Activated CD4-positive, alpha-beta T cell treated with anti-CD3 and anti-CD28 coated beads, Interleukin-2, amount 10 ng/mL, durations not matched to agents 7 days and 5 days (primary cell): Measurements from ENCODE around the gene HHIPL2. TPM values are rescaled to one million over a fixed set of nuclear protein-coding genes. Genes with fewer than 3 reads are reported as not detected.

Experiments used
- CTCF ChIA-PET: fragments of 350-600 bp; sonication (Branson Sonifier 250); formaldehyde crosslinking; loops from one replicate; lab custom pipeline; 2021; ENCODE audit warnings: antibody characterized with exemption; lab: Charles Lee
- POLR2A ChIA-PET: fragments of 350-600 bp; sonication (Branson Sonifier 250); formaldehyde crosslinking; loops from one replicate; lab custom pipeline; 2021; ENCODE audit warnings: antibody characterized with exemption; lab: Charles Lee
- DNase-seq: peaks from one replicate; pipeline ENCODE4 v3.0.0-alpha.2; 2020
- H3K27ac Mint-ChIP-seq: one replicate; pipeline ENCODE4 v1.8.0; 2021; ENCODE audit warnings: mild to moderate bottlenecking, moderate library complexity, mixed read lengths
- H3K27me3 Mint-ChIP-seq: one replicate; pipeline ENCODE4 v1.8.0; 2021; ENCODE audit warnings: mixed read lengths
- H3K36me3 Mint-ChIP-seq: one replicate; pipeline ENCODE4 v1.8.0; 2021; ENCODE audit warnings: low read depth, mixed read lengths
- H3K4me1 Mint-ChIP-seq: one replicate; pipeline ENCODE4 v1.8.0; 2021; ENCODE audit warnings: mixed read lengths
- H3K4me3 Mint-ChIP-seq: one replicate; pipeline ENCODE4 v1.8.0; 2021; ENCODE audit warnings: mild to moderate bottlenecking, moderate library complexity, mixed read lengths
- H3K9me3 Mint-ChIP-seq: one replicate; pipeline ENCODE4 v1.8.0; 2021; ENCODE audit warnings: mixed read lengths
- total RNA-seq, 2 experiments: library from RNA; stranded (reverse); gene quantifications; one replicate each; pipeline ENCODE4 v1.2.3, GENCODE V29; 2021

HHIPL2 gene
- total RNA-seq, 2 experiments from 2014 or later: 0.10 to 0.33 TPM

- H3K36me3 Mint-ChIP-seq: peaks cover 7% of the 10 kb centered on the region
- H3K27me3 Mint-ChIP-seq: no peaks in the 10 kb centered on the region
- H3K27ac Mint-ChIP-seq: no peak overlapping the region
- ChIA-PET CTCF (interaction anchor here (0.8 kb wide), 1 partner anchor 76 kb away, joined by 3 read pairs; no protein-coding TSS in a partner anchor), POLR2A (no interaction called here)
- DNase-seq: no peak
- no peaks in the 10 kb centered on the region for H3K4me1 Mint-ChIP-seq
- H3K9me3 Mint-ChIP-seq: no peaks in the 10 kb centered on the region
- no peak overlapping the region for H3K4me3 Mint-ChIP-seq
Observed at GRCh38 chr1:222557574-222557973, 9.7 kb upstream of the HHIPL2 start.

- Mint-ChIP-seq H3K27ac (no peak overlapping the region), H3K4me1 (no peaks in the 10 kb centered on the region), H3K4me3 (no peak overlapping the region), H3K9me3 (no peaks in the 10 kb centered on the region), H3K36me3 (peaks cover 7% of the 10 kb centered on the region), H3K27me3 (no peaks in the 10 kb centered on the region)
- DNase-seq: no peak
- POLR2A ChIA-PET: no interaction called here
- CTCF ChIA-PET: interaction anchor here (0.8 kb wide), 1 partner anchor 77 kb away, joined by 3 read pairs; no protein-coding TSS in a partner anchor
Observed at GRCh38 chr1:222557148-222557547, 9.2 kb upstream of the HHIPL2 start.

- ChIA-PET CTCF (no interaction called here), POLR2A (no interaction called here)
- Mint-ChIP-seq H3K27me3 (no peaks in the 10 kb centered on the region), H3K27ac (no peak overlapping the region), H3K4me1 (no peaks in the 10 kb centered on the region), H3K36me3 (peaks cover 5% of the 10 kb centered on the region), H3K4me3 (no peak overlapping the region), H3K9me3 (no peaks in the 10 kb centered on the region)
- no peak for DNase-seq
Observed at GRCh38 chr1:222555992-222556615, 8.2 kb upstream of the HHIPL2 start.

GRCh38 chr1:222554177-222554576 lies 6.3 kb upstream of the HHIPL2 start:
- Mint-ChIP-seq H3K27me3 (no peaks in the 10 kb centered on the region), H3K4me1 (no peaks in the 10 kb centered on the region), H3K9me3 (no peaks in the 10 kb centered on the region), H3K4me3 (no peak overlapping the region), H3K27ac (no peak overlapping the region), H3K36me3 (peaks cover 1% of the 10 kb centered on the region)
- POLR2A ChIA-PET: no interaction called here
- CTCF ChIA-PET: interaction anchor here (1.3 kb wide), 1 partner anchor 35 kb away, joined by 3 read pairs; the partner anchor contains the start of gene TAF1A
- DNase-seq: no peak

DNA sequence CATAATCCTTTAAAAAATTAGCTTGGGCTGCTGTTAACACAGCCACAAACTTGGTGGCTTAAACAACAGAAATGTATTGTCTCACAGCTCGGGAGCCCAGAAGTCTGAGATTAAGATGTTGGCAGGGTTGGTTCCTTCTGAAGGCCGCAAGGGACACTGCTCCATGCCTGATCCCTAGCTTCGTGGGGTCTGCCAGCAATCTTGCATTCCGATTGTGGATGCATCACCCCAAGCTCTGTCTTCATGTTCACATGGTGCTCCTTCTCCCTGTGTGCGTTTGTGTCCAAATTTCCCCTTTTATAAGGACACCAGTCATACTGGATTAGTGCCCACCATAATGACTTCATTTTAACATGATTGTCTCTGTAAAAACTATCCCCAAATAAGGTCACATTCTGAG lies 5.0 kb upstream of the HHIPL2 start:
- Mint-ChIP-seq H3K4me3 (no peak overlapping the region), H3K27me3 (no peaks in the 10 kb centered on the region), H3K36me3 (peaks cover 1% of the 10 kb centered on the region), H3K4me1 (no peaks in the 10 kb centered on the region), H3K27ac (no peak overlapping the region), H3K9me3 (no peaks in the 10 kb centered on the region)
- DNase-seq: no peak
- CTCF ChIA-PET: interaction anchor here (0.8 to 1.2 kb wide), 3 partner anchors 9 to 67 kb away, joined by 3 to 5 read pairs (median 3); no protein-coding TSS in a partner anchor
- POLR2A ChIA-PET: no interaction called here

DNA sequence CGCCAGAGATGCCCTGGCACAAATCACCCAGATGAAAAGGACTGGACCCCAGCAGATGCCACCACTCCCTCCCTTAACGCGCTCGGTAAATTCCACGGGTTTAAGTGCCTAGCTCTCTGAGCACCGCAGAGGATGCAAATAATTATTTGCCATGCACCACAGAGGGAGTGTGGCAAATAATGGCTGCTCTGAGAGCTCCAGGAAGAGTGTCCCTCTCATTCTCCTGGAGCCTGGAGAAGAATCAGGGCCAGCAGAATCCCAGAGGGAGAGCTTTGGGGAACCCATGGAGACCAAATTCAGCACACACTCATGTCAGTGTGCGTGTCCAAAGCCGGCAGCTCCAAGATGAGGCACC lies 667 bp downstream of the HHIPL2 start:
- Mint-ChIP-seq H3K4me3 (no peak overlapping the region), H3K4me1 (no peaks in the 10 kb centered on the region), H3K36me3 (no peaks in the 10 kb centered on the region), H3K9me3 (no peaks in the 10 kb centered on the region), H3K27ac (no peak overlapping the region), H3K27me3 (peaks cover 8% of the 10 kb centered on the region)
- DNase-seq: no peak
- POLR2A ChIA-PET: no interaction called here
- CTCF ChIA-PET: interaction anchor here (0.6 to 1.0 kb wide), 2 partner anchors 10 to 535 kb away, joined by 3 read pairs; no protein-coding TSS in a partner anchor

DNA sequence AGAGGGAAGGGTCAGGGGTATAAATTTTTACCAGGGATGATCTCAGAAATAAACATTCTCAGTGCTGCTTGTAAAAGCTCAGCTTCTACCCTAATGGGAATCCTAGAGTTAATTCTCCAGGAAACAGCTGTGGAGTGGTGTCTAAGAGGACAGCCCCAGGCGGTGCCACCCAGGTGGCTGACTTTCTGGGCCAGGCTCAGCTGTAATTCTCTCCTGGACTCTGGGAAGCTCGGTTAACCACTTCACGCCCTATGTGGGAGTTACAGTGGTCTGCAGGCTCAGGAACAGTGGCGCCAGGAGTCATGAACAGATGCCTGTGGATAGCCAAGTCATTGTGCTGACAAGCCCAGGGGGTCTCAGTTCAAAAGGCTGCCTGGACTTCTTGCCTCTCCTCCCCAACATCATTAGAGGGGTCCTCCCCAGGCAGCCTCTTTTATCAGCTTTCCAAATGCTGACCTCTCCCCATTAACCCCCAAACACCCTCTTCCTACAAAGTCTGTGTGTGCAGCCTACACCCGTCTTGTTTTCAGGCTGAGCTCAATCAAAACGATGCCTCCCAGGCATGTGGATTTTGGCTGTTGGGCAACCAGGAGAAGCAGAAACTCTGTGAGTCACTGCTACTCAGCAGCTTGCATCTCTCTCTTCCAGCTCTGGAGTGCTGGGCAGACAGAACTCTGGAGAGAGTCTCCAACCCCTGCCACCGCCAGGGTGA lies 1.2 kb downstream of the HHIPL2 start:
- Mint-ChIP-seq H3K4me3 (no peak overlapping the region), H3K4me1 (no peaks in the 10 kb centered on the region), H3K36me3 (no peaks in the 10 kb centered on the region), H3K27me3 (peaks cover 8% of the 10 kb centered on the region), H3K27ac (no peak overlapping the region), H3K9me3 (no peaks in the 10 kb centered on the region)
- DNase-seq: no peak
- ChIA-PET POLR2A (no interaction called here), CTCF (interaction anchor here (0.6 to 1.8 kb wide), 3 partner anchors 10 to 535 kb away, joined by 3 to 4 read pairs (median 3); no protein-coding TSS in a partner anchor)

DNA sequence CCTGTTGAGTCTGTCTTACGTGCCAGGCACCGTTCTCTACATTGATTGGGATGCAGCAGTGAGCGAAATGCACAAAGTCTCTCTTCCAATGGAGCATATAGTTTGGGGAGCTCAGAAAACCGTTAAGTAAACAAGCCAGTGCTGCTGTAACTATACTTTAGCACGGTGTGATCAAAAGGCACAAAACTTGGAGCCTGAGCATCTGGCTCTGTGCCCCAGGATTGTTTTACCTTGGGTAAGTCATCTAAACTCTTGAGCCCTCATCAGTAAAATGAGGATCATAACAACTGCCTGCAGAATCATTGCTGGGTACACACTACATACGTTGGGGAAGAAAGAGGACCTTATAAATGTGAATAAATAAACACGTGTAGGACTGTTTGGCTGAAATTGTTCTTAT lies 1.8 kb downstream of the HHIPL2 start:
- Mint-ChIP-seq H3K27me3 (peaks cover 8% of the 10 kb centered on the region), H3K4me1 (no peaks in the 10 kb centered on the region), H3K27ac (no peak overlapping the region), H3K9me3 (no peaks in the 10 kb centered on the region), H3K4me3 (no peak overlapping the region), H3K36me3 (no peaks in the 10 kb centered on the region)
- no peak for DNase-seq
- ChIA-PET CTCF (interaction anchor here (1.8 kb wide), 1 partner anchor 12 kb away, joined by 4 read pairs; no protein-coding TSS in a partner anchor), POLR2A (no interaction called here)

GRCh38 chr1:222543817-222544216 lies 4.1 kb downstream of the HHIPL2 start:
- Mint-ChIP-seq H3K27ac (no peak overlapping the region), H3K4me3 (no peak overlapping the region), H3K36me3 (no peaks in the 10 kb centered on the region), H3K27me3 (peaks cover 8% of the 10 kb centered on the region), H3K9me3 (no peaks in the 10 kb centered on the region), H3K4me1 (no peaks in the 10 kb centered on the region)
- POLR2A ChIA-PET: no interaction called here
- CTCF ChIA-PET: no interaction called here
- no peak for DNase-seq

GRCh38 chr1:222540598-222540995 lies 7.3 kb downstream of the HHIPL2 start:
- DNase-seq: no peak
- Mint-ChIP-seq H3K27ac (no peak overlapping the region), H3K4me3 (no peak overlapping the region), H3K9me3 (no peaks in the 10 kb centered on the region), H3K36me3 (no peaks in the 10 kb centered on the region), H3K4me1 (no peaks in the 10 kb centered on the region), H3K27me3 (peaks cover 3% of the 10 kb centered on the region)
- ChIA-PET POLR2A (no interaction called here), CTCF (interaction anchor here (1.4 kb wide), 1 partner anchor 12 kb away, joined by 5 read pairs; no protein-coding TSS in a partner anchor)

DNA sequence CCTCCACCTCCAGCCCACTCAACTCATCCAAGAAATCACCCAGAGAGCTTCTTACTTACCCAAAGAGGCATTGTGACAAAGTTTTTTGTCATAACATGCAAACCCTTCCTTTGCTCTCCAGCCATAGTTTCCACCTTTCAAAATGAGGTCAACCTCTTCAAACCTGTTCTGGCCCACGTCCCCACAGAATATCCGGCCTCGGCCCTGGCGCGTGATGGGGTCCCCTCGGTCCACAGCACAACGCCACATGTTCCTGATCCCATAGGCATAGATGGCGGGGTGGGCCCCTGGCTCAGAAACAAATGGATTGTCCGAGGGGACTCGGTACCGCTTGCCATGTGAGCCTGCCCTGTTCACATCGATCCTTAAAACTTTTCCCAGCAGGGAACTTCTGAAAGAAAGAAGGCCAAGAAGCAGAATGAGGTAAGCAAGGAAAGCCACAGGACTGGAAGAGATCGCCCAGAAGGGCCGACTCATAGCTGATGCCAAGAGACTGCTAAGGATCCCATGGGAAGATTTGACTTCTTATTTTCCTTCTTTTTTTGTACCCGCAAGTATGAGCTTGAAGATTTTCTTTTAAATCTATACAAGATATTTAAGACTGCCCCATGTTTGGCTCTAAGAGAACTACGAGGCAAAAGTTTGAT lies 7.8 kb downstream of the HHIPL2 start:
- ChIA-PET POLR2A (no interaction called here), CTCF (interaction anchor here (1.4 kb wide), 1 partner anchor 12 kb away, joined by 5 read pairs; no protein-coding TSS in a partner anchor)
- Mint-ChIP-seq H3K27me3 (peaks cover 4% of the 10 kb centered on the region), H3K36me3 (no peaks in the 10 kb centered on the region), H3K9me3 (no peaks in the 10 kb centered on the region), H3K4me1 (no peaks in the 10 kb centered on the region), H3K4me3 (no peak overlapping the region), H3K27ac (no peak overlapping the region)
- no peak for DNase-seq

DNA sequence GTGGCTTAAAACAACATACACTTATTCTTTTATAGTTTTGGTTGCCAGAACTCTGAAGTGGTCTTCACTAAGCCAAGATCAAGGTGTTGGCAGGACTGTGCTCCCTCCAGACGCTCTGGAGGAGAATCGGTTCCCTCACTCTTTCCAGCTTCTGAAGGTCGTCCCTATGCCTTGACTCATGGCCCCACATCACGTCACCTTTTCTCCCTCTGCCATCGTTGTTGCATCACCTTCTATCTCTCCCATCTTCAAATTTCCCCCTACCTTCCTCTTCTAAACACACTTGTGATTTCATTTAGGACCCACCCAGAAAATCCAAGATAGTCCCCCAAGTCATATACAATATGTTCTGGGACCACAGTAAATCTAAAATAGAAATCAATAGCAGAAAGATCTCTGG lies 12.4 kb downstream of the HHIPL2 start:
- CTCF ChIA-PET: no interaction called here
- Mint-ChIP-seq H3K36me3 (no peaks in the 10 kb centered on the region), H3K4me1 (no peaks in the 10 kb centered on the region), H3K27me3 (peaks cover 12% of the 10 kb centered on the region), H3K4me3 (no peak overlapping the region), H3K27ac (no peak overlapping the region), H3K9me3 (no peaks in the 10 kb centered on the region)
- POLR2A ChIA-PET: no interaction called here
- no peak for DNase-seq

GRCh38 chr1:222530852-222531251 lies 17.1 kb downstream of the HHIPL2 start:
- no peaks in the 10 kb centered on the region for H3K9me3 Mint-ChIP-seq
- H3K27me3 Mint-ChIP-seq: peaks cover 15% of the 10 kb centered on the region
- ChIA-PET POLR2A (no interaction called here), CTCF (interaction anchor here (1.3 kb wide), 1 partner anchor 11 kb away, joined by 3 read pairs; no protein-coding TSS in a partner anchor)
- H3K36me3 Mint-ChIP-seq: no peaks in the 10 kb centered on the region
- no peak overlapping the region for H3K4me3 Mint-ChIP-seq
- no peak for DNase-seq
- no peaks in the 10 kb centered on the region for H3K4me1 Mint-ChIP-seq
- no peak overlapping the region for H3K27ac Mint-ChIP-seq
